ENCODE results near the gene GART.
"Not testable (repeated sequence)": the region's sequence is repeated elsewhere in the genome, so short reads cannot be mapped to it uniquely, and the experiment has no call there.

The GART gene

GRCh38 chr21:33518899-33519298 is 23.0 kb downstream of the GART start:
- TF ChIP-seq, protein P1, sequence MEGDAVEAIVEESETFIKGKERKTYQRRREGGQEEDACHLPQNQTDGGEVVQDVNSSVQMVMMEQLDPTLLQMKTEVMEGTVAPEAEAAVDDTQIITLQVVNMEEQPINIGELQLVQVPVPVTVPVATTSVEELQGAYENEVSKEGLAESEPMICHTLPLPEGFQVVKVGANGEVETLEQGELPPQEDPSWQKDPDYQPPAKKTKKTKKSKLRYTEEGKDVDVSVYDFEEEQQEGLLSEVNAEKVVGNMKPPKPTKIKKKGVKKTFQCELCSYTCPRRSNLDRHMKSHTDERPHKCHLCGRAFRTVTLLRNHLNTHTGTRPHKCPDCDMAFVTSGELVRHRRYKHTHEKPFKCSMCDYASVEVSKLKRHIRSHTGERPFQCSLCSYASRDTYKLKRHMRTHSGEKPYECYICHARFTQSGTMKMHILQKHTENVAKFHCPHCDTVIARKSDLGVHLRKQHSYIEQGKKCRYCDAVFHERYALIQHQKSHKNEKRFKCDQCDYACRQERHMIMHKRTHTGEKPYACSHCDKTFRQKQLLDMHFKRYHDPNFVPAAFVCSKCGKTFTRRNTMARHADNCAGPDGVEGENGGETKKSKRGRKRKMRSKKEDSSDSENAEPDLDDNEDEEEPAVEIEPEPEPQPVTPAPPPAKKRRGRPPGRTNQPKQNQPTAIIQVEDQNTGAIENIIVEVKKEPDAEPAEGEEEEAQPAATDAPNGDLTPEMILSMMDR (IDR thresholded peaks at IDR 0.05; ENCODE audit: insufficient read depth, low read depth, low read length, missing control alignments): no peak
- H3K4me3 ChIP-seq (ENCODE audit: low read depth, low read length): no peak overlapping the region
- DNase-seq (ENCODE audit: low read depth): no peak

GRCh38 chr21:33514229-33514628 is 27.7 kb downstream of the GART start:
- no peak overlapping the region for H3K4me3 ChIP-seq (ENCODE audit: low read depth, low read length)
- TF ChIP-seq, protein P1 (IDR thresholded peaks at IDR 0.05; ENCODE audit: insufficient read depth, low read depth, low read length, missing control alignments): no peak
- no peak for DNase-seq (ENCODE audit: low read depth)

DNA sequence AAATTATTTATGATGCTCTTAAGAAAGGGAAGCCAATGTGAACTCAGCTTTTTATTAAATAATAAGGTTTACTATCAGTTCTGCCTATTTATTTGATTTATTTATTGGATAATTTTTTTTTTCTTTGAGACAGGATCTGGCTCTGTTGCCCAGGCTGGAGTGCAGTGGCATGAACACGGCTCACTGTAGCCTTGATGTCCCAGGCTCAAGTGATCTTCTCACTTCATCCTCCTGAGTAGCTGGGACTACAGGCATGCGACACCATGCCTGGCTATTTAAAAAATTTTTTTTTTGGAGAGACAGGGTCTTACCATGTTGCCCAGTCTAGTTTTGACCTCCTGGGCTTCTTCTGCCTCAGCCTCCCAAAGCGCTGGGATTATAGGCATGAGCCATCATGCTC is 29.4 kb downstream of the GART start:
- no peak overlapping the region for H3K4me3 ChIP-seq (ENCODE audit: low read depth, low read length)
- no peak for DNase-seq (ENCODE audit: low read depth)
- TF ChIP-seq, protein P1 (IDR thresholded peaks at IDR 0.05; ENCODE audit: insufficient read depth, low read depth, low read length, missing control alignments): no peak

GRCh38 chr21:33511639-33512038 is 30.3 kb downstream of the GART start:
- no peak overlapping the region for H3K4me3 ChIP-seq (ENCODE audit: low read depth, low read length)
- TF ChIP-seq, protein P1 (IDR thresholded peaks at IDR 0.05; ENCODE audit: insufficient read depth, low read depth, low read length, missing control alignments): no peak
- DNase-seq (ENCODE audit: low read depth): no peak

DNA sequence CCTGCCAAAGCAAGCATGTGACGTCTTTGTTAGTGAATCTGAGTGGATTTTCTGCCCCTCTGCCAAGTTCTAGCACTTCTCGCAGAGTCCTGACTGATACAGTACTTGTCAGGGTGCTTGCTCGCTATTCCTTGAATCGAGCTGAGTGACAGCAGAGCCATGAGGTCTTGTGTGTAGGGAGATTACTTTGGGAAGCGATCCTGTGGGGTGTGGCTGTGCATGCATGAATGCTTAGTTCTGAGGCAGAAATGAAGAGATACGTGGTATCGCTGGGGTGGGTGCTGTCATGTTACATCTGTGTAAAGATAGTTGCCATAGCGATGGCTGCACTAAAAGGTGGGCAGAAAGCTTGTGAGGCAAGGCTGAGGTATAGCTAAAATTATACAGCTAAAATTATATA is 31.1 kb downstream of the GART start:
- no peak overlapping the region for H3K4me3 ChIP-seq (ENCODE audit: low read depth, low read length)
- no peak for DNase-seq (ENCODE audit: low read depth)

DNA sequence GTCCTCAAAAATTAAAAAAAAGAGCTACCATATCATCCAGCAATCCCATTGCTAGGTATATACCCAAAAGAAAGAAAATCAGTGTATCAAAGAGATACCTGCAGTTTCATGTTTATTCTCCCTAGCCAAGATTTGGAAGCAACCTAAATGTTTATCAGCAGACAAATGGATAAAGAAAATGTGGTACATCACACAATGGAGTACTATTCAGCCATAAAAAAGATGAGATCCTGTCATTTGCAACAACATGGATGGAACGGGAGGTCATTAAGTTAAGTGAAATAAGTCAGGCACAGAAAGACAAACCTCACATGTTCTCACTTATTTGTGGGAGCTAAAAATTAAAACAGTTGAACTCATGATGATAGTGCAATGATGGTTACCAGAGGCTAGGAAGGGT is 34.9 kb downstream of the GART start:
- H3K4me3 ChIP-seq (ENCODE audit: low read depth, low read length); DNase-seq (ENCODE audit: low read depth): not testable (repeated sequence)

More for the DNA sequence above, 31.1 kb downstream of the GART start:
- TF ChIP-seq, protein P1 (IDR thresholded peaks at IDR 0.05; ENCODE audit: insufficient read depth, low read depth, low read length, missing control alignments): no peak

- H3K4me3 ChIP-seq (ENCODE audit: low read depth, low read length): no peak overlapping the region
- TF ChIP-seq, protein P1 (IDR thresholded peaks at IDR 0.05; ENCODE audit: insufficient read depth, low read depth, low read length, missing control alignments): no peak
- no peak for DNase-seq (ENCODE audit: low read depth)
Measured at GRCh38 chr21:33505833-33506232, 36.1 kb downstream of the GART start.

All from GM12865 (cell line).